WTC11 (cell line): ENCODE data around the gene ZXDC. TPM values are rescaled to one million over a fixed set of nuclear protein-coding genes. Genes with fewer than 3 reads are reported as not detected.

Source experiments
- ATAC-seq: fragments of 200-7000 bp; cut with Tn5 transposase; 2 replicates; pipeline ENCODE4 v1.10.0; 2021; ENCODE audit warnings: mild to moderate bottlenecking, moderate library complexity
- CTCF ChIA-PET: fragments of 300-600 bp; sonication (Branson Sonifier 250); formaldehyde crosslinking; loops from one replicate; lab custom pipeline; 2021; ENCODE audit warnings: antibody characterized with exemption; lab: Charles Lee
- POLR2A ChIA-PET: fragments of 350-600 bp; sonication (Branson Sonifier 250); formaldehyde crosslinking; loops from one replicate; lab custom pipeline; 2021; ENCODE audit warnings: antibody characterized with exemption; lab: Charles Lee
- DNase-seq: peaks from one replicate; pipeline ENCODE4 v3.0.0; 2021; ENCODE audit warnings: low spot score
- H3K27ac Mint-ChIP-seq: 2 replicates; pipeline ENCODE4 v1.8.0; 2021; ENCODE audit warnings: mixed read lengths
- H3K27me3 Mint-ChIP-seq: 2 replicates; pipeline ENCODE4 v1.8.0; 2021; ENCODE audit warnings: low read depth, mild to moderate bottlenecking, moderate library complexity, mixed read lengths
- H3K36me3 Mint-ChIP-seq: 2 replicates; pipeline ENCODE4 v1.8.0; 2021; ENCODE audit warnings: mixed read lengths
- H3K4me1 Mint-ChIP-seq: 2 replicates; pipeline ENCODE4 v1.8.0; 2022; ENCODE audit warnings: mixed read lengths
- H3K4me3 Mint-ChIP-seq: 2 replicates; pipeline ENCODE4 v1.8.0; 2021; ENCODE audit warnings: mild to moderate bottlenecking, moderate library complexity, mixed read lengths
- H3K9me3 Mint-ChIP-seq: 2 replicates; pipeline ENCODE4 v1.8.0; 2021; ENCODE audit warnings: mixed read lengths
- AR ChIP-seq: fragments of 250-450 bp; sonication (Bioruptor Pico); IDR thresholded peaks from 2 replicates; pipeline ENCODE4 v1.9.0; 2021; ENCODE audit warnings: mild to moderate bottlenecking
- ARID4B ChIP-seq: sonication (generic); formaldehyde crosslinking; IDR thresholded peaks from 2 replicates; pipeline ENCODE4 v1.8.0; 2023; ENCODE audit warnings: missing genetic modification reagents, mild to moderate bottlenecking, borderline replicate concordance
- ATF2 ChIP-seq: sonication (generic); formaldehyde crosslinking; IDR thresholded peaks from 2 replicates; pipeline ENCODE4 v1.8.1; 2022; ENCODE audit warnings: low read depth, missing genetic modification reagents, borderline replicate concordance
- CBFB ChIP-seq: sonication (generic); formaldehyde crosslinking; IDR thresholded peaks from 2 replicates; pipeline ENCODE4 v1.8.1; 2022; ENCODE audit warnings: mild to moderate bottlenecking, low read depth, missing genetic modification reagents
- E2F5 ChIP-seq: sonication (generic); formaldehyde crosslinking; IDR thresholded peaks from 2 replicates; pipeline ENCODE4 v1.8.1; 2022; ENCODE audit warnings: mild to moderate bottlenecking, moderate library complexity, missing genetic modification reagents
- ELF4 ChIP-seq: sonication (generic); formaldehyde crosslinking; IDR thresholded peaks from 2 replicates; pipeline ENCODE4 v1.8.1; 2022; ENCODE audit warnings: low read depth, mild to moderate bottlenecking, moderate library complexity, missing genetic modification reagents
- FOXP1 ChIP-seq: sonication (generic); formaldehyde crosslinking; IDR thresholded peaks from 2 replicates; pipeline ENCODE4 v1.8.0; 2022; ENCODE audit warnings: missing genetic modification reagents, mild to moderate bottlenecking, moderate library complexity, borderline replicate concordance
- HMGXB4 ChIP-seq: sonication (generic); formaldehyde crosslinking; IDR thresholded peaks from 2 replicates; pipeline ENCODE4 v1.8.1; 2023; ENCODE audit warnings: mild to moderate bottlenecking, moderate library complexity, missing genetic modification reagents
- MXD4 ChIP-seq: fragments of 250-450 bp; sonication (Bioruptor Pico); IDR thresholded peaks from 2 replicates; pipeline ENCODE4 v1.8.0; 2021; ENCODE audit warnings: mild to moderate bottlenecking, moderate library complexity, borderline replicate concordance
- NR3C1 ChIP-seq: sonication (generic); formaldehyde crosslinking; conservative IDR thresholded peaks from 2 replicates; pipeline ENCODE4 v1.8.1; 2023; ENCODE audit warnings: low read depth, mild to moderate bottlenecking, missing genetic modification reagents
- SOX15 ChIP-seq: fragments of 250-450 bp; sonication (Bioruptor Pico); IDR thresholded peaks from 2 replicates; pipeline ENCODE4 v1.9.0; 2021; ENCODE audit warnings: mild to moderate bottlenecking
- ZNF121 ChIP-seq: sonication (generic); formaldehyde crosslinking; IDR thresholded peaks from 2 replicates; pipeline ENCODE4 v1.8.0; 2023; ENCODE audit warnings: missing genetic modification reagents
- ZNF219 ChIP-seq: sonication (generic); formaldehyde crosslinking; IDR thresholded peaks from 2 replicates; pipeline ENCODE4 v1.8.0; 2023; ENCODE audit warnings: missing genetic modification reagents, mild to moderate bottlenecking, borderline replicate concordance
- ZNF232 ChIP-seq: sonication (generic); formaldehyde crosslinking; IDR thresholded peaks from 2 replicates; pipeline ENCODE4 v1.8.0; 2022; ENCODE audit warnings: mild to moderate bottlenecking, missing genetic modification reagents
- ZNF671 ChIP-seq: fragments of 250-450 bp; sonication (Bioruptor Pico); IDR thresholded peaks from 2 replicates; pipeline ENCODE4 v1.8.0; 2021; ENCODE audit warnings: mild to moderate bottlenecking
- total RNA-seq: library from RNA; stranded (reverse); gene quantifications from 3 replicates; pipeline ENCODE4 v1.2.3, GENCODE V29; 2021

The ZXDC gene
- total RNA-seq, 1 experiment from 2014 or later, result 34.7 TPM

- Mint-ChIP-seq H3K36me3 (no peaks in the 10 kb centered on the region), H3K4me3 (no peak overlapping the region), H3K27me3 (no peaks in the 10 kb centered on the region), H3K27ac (no peak overlapping the region), H3K4me1 (peaks cover 8% of the 10 kb centered on the region; the same call in 1 of the 2 replicates), H3K9me3 (no peaks in the 10 kb centered on the region)
- POLR2A ChIA-PET, result no interaction called here
- ATAC-seq, result no peak
- no peak for DNase-seq
- TF ChIP-seq NR3C1 (CRISPR knock-in tag) (no peak), MXD4 (no peak)
- CTCF ChIA-PET, result interaction anchor here (1.0 kb wide), 1 partner anchor 42 kb away, joined by 3 read pairs; no protein-coding TSS in a partner anchor
Measured at GRCh38 chr3:126413693-126414080, 62.0 kb downstream of the ZXDC start.

GRCh38 chr3:126412841-126413692 lies 62.6 kb downstream of the ZXDC start:
- ATAC-seq, result no peak
- TF ChIP-seq HMGXB4 (CRISPR knock-in tag) (no peak), FOXP1 (CRISPR knock-in tag) (no peak), ZNF232 (CRISPR knock-in tag) (no peak), ZNF219 (CRISPR knock-in tag) (no peak), ZNF671 (CRISPR knock-in tag) (no peak), AR (CRISPR knock-in tag) (no peak)
- H3K4me1 Mint-ChIP-seq, result peaks cover 8% of the 10 kb centered on the region; the same call in 1 of the 2 replicates
- H3K4me3 Mint-ChIP-seq, result no peak overlapping the region
- no peak for DNase-seq
- ChIA-PET CTCF (interaction anchor here (1.0 kb wide), 1 partner anchor 42 kb away, joined by 3 read pairs; no protein-coding TSS in a partner anchor), POLR2A (no interaction called here)
- no peaks in the 10 kb centered on the region for H3K27me3 Mint-ChIP-seq
- no peak overlapping the region for H3K27ac Mint-ChIP-seq
- no peaks in the 10 kb centered on the region for H3K36me3 Mint-ChIP-seq
- H3K9me3 Mint-ChIP-seq, result no peaks in the 10 kb centered on the region

GRCh38 chr3:126408099-126408498 lies 67.6 kb downstream of the ZXDC start:
- POLR2A ChIA-PET, result no interaction called here
- peaks cover 8% of the 10 kb centered on the region; the same call in 1 of the 2 replicates for H3K4me1 Mint-ChIP-seq
- CTCF ChIA-PET, result no interaction called here
- no peaks in the 10 kb centered on the region for H3K36me3 Mint-ChIP-seq
- H3K27ac Mint-ChIP-seq, result no peak overlapping the region; the same call in 1 of the 2 replicates
- DNase-seq (no peak), ATAC-seq (no peak)
- no peaks in the 10 kb centered on the region for H3K27me3 Mint-ChIP-seq
- no peaks in the 10 kb centered on the region for H3K9me3 Mint-ChIP-seq
- no peak overlapping the region for H3K4me3 Mint-ChIP-seq
- no peak for TF ChIP-seq E2F5 (CRISPR knock-in tag)
- TF ChIP-seq HMGXB4 (CRISPR knock-in tag), result no peak
- TF ChIP-seq SOX15 (CRISPR knock-in tag), result no peak
- TF ChIP-seq ATF2 (CRISPR knock-in tag), result no peak
- no peak for TF ChIP-seq ARID4B (CRISPR knock-in tag)
- no peak for TF ChIP-seq ZNF232 (CRISPR knock-in tag)
- TF ChIP-seq CBFB (CRISPR knock-in tag), result no peak
- no peak for TF ChIP-seq ELF4 (CRISPR knock-in tag)
- TF ChIP-seq ZNF121 (CRISPR knock-in tag), result no peak
